HEK293 (cell line): ENCODE measurements around the gene GPM6B.

Source experiments
- CTCF ChIA-PET: fragments of 350-600 bp; formaldehyde crosslinking; extraction: SDS; loops from one replicate; lab custom pipeline; 2021; ENCODE audit warnings: antibody characterized with exemption; lab: Yijun Ruan, JAX
- POLR2A ChIA-PET: fragments of 300-600 bp; formaldehyde crosslinking; extraction: SDS; loops from one replicate; lab custom pipeline; 2020; ENCODE audit warnings: antibody characterized with exemption, inconsistent platforms; lab: Yijun Ruan, JAX
- H3K27ac ChIP-seq: fragments of 200-500 bp; sonication (Bioruptor generic); 2 replicates; pipeline ENCODE4 v1.5.1; 2014; ENCODE audit warnings: low read depth, low read length, control low read depth, inconsistent platforms; ENCODE audit errors: extremely low read depth
- H3K36me3 ChIP-seq, 2 experiments: fragments of 200-500 bp in 1 of 2; sonication (Bioruptor generic) in 1 of 2; 1 replicate in 1 of 2; 2 replicates in 1 of 2; pipeline ENCODE4 v1.5.1; 2014 to 2017; ENCODE audit warnings: inconsistent platforms in 2 of 2, low read length in 2 of 2; ENCODE audit not compliant: control insufficient read depth in 2 of 2, insufficient read depth in 1 of 2
- H3K4me1 ChIP-seq: fragments of 200-500 bp; sonication (Bioruptor generic); 2 replicates; pipeline ENCODE4 v1.5.1; 2014; ENCODE audit warnings: mild to moderate bottlenecking, low read length, inconsistent platforms; ENCODE audit not compliant: control insufficient read depth, insufficient read depth
- H3K4me3 ChIP-seq: 2 replicates; pipeline ENCODE4 v1.5.1; 2011; ENCODE audit warnings: low read depth, mild to moderate bottlenecking, control low read depth, low read length, moderate library complexity
- H3K9me3 ChIP-seq: fragments of 200-500 bp; sonication (Bioruptor generic); 2 replicates; pipeline ENCODE4 v1.5.1; 2014; ENCODE audit warnings: low read depth, low read length, inconsistent platforms; ENCODE audit not compliant: control insufficient read depth, insufficient read depth
- GLI4 ChIP-seq: fragments of 450-650 bp; formaldehyde crosslinking; IDR thresholded peaks from 2 replicates; pipeline ENCODE4 v1.5.1; 2016; ENCODE audit warnings: missing biosample characterization, missing genetic modification characterization
- HOXD13 ChIP-seq: sonication (generic); formaldehyde crosslinking; IDR thresholded peaks from 2 replicates; pipeline ENCODE4 v1.8.0; 2022; ENCODE audit warnings: missing genetic modification reagents, borderline replicate concordance
- KLF9 ChIP-seq: fragments of 450-650 bp; formaldehyde crosslinking; IDR thresholded peaks from 2 replicates; pipeline ENCODE4 v1.5.1; 2016; ENCODE audit warnings: missing biosample characterization, missing genetic modification characterization, low read depth
- MEIS1 ChIP-seq: sonication (generic); formaldehyde crosslinking; IDR thresholded peaks from 2 replicates; pipeline ENCODE4 v1.8.1; 2022; ENCODE audit warnings: missing genetic modification reagents, mild to moderate bottlenecking, borderline replicate concordance
- PRDM2 ChIP-seq: fragments of 450-650 bp; formaldehyde crosslinking; IDR thresholded peaks from 2 replicates; pipeline ENCODE4 v1.5.1; 2016; ENCODE audit warnings: missing biosample characterization, missing genetic modification characterization, borderline replicate concordance
- PRDM4 ChIP-seq: fragments of 450-650 bp; formaldehyde crosslinking; IDR thresholded peaks from 2 replicates; pipeline ENCODE4 v1.5.1; 2017; ENCODE audit warnings: missing biosample characterization, missing genetic modification characterization
- ZBTB20 ChIP-seq: fragments of 450-650 bp; formaldehyde crosslinking; IDR thresholded peaks from 2 replicates; pipeline ENCODE4 v1.5.1; 2016; ENCODE audit warnings: missing biosample characterization, missing genetic modification characterization
- ZNF169 ChIP-seq: fragments of 450-650 bp; formaldehyde crosslinking; IDR thresholded peaks from 2 replicates; pipeline ENCODE4 v1.5.1; 2016; ENCODE audit warnings: missing biosample characterization, missing genetic modification characterization
- ZNF223 ChIP-seq: fragments of 450-650 bp; formaldehyde crosslinking; IDR thresholded peaks from 2 replicates; pipeline ENCODE4 v1.5.1; 2016; ENCODE audit warnings: missing biosample characterization, missing genetic modification characterization
- ZNF248 ChIP-seq: fragments of 450-650 bp; formaldehyde crosslinking; IDR thresholded peaks from 2 replicates; pipeline ENCODE4 v1.5.1; 2017; ENCODE audit warnings: missing biosample characterization, missing genetic modification characterization
- ZNF26 ChIP-seq: fragments of 450-650 bp; formaldehyde crosslinking; IDR thresholded peaks from 2 replicates; pipeline ENCODE4 v1.5.1; 2016; ENCODE audit warnings: missing biosample characterization, missing genetic modification characterization
- ZNF398 ChIP-seq: fragments of 450-650 bp; formaldehyde crosslinking; IDR thresholded peaks from 2 replicates; pipeline ENCODE4 v1.5.1; 2017; ENCODE audit warnings: missing biosample characterization, missing genetic modification characterization
- ZNF416 ChIP-seq: fragments of 450-650 bp; formaldehyde crosslinking; IDR thresholded peaks from 2 replicates; pipeline ENCODE4 v1.5.1; 2016; ENCODE audit warnings: missing biosample characterization, missing genetic modification characterization
- ZNF426 ChIP-seq: fragments of 450-650 bp; formaldehyde crosslinking; IDR thresholded peaks from 2 replicates; pipeline ENCODE4 v1.5.1; 2017; ENCODE audit warnings: missing biosample characterization, missing genetic modification characterization, mild to moderate bottlenecking, inconsistent platforms, moderate library complexity
- ZNF621 ChIP-seq: fragments of 450-650 bp; formaldehyde crosslinking; IDR thresholded peaks from 2 replicates; pipeline ENCODE4 v1.5.1; 2017; ENCODE audit warnings: missing biosample characterization, missing genetic modification characterization
- ZNF660 ChIP-seq: fragments of 450-650 bp; IDR thresholded peaks from 2 replicates; pipeline ENCODE4 v1.5.1; 2018; ENCODE audit warnings: missing biosample characterization, mild to moderate bottlenecking, missing genetic modification characterization
- ZNF707 ChIP-seq: fragments of 450-650 bp; formaldehyde crosslinking; IDR thresholded peaks from 2 replicates; pipeline ENCODE4 v1.5.1; 2016; ENCODE audit warnings: missing biosample characterization, missing genetic modification characterization
- ZNF776 ChIP-seq: fragments of 450-650 bp; formaldehyde crosslinking; IDR thresholded peaks from 2 replicates; pipeline ENCODE4 v1.5.0; 2017; ENCODE audit warnings: missing biosample characterization, missing genetic modification characterization, borderline replicate concordance
- TF ChIP-seq, protein P1 (sequence below): fragments of 450-650 bp; formaldehyde crosslinking; IDR thresholded peaks from 2 replicates; pipeline ENCODE4 v1.5.1; 2016; ENCODE audit warnings: missing biosample characterization, missing genetic modification characterization

Gene GPM6B

DNA sequence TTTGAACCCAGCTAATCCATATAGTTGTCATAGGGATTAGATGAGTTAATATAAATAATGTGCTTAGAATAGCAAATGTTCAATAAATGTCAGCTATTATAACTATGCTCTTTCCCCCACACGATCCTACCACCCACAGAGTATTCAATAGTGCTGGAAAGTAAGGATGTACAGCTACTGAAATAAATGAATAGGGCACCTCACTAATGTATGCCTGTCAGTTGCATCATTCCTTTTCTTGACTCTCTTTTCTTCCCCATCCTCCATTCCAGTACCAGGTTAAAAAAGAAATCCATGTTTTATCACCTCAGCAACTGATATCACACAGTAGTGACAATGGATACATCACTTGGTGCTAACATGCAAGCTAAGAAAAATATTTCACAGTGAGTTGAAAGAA is 42.8 kb upstream of the GPM6B start:
- no peak overlapping the region for H3K27ac ChIP-seq
- no peaks in the 10 kb centered on the region for H3K9me3 ChIP-seq
- CTCF ChIA-PET, result interaction anchor here (0.6 kb wide), 1 partner anchor 123 kb away, joined by 6 read pairs; no protein-coding TSS in a partner anchor
- H3K36me3 ChIP-seq, result no peaks in the 10 kb centered on the region
- H3K4me3 ChIP-seq, result no peak overlapping the region
- TF ChIP-seq ZNF707 (tag by site-specific recombination) (no peak), ZNF416 (tag by site-specific recombination) (no peak)
- TF ChIP-seq, protein P1, sequence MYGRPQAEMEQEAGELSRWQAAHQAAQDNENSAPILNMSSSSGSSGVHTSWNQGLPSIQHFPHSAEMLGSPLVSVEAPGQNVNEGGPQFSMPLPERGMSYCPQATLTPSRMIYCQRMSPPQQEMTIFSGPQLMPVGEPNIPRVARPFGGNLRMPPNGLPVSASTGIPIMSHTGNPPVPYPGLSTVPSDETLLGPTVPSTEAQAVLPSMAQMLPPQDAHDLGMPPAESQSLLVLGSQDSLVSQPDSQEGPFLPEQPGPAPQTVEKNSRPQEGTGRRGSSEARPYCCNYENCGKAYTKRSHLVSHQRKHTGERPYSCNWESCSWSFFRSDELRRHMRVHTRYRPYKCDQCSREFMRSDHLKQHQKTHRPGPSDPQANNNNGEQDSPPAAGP (tag by site-specific recombination), result no peak
- peaks cover 4% of the 10 kb centered on the region; the same call in 1 of the 2 replicates for H3K4me1 ChIP-seq
- POLR2A ChIA-PET, result no interaction called here

GRCh38 chrX:13857804-13858203 is 40.9 kb upstream of the GPM6B start:
- H3K4me3 ChIP-seq, result no peak overlapping the region
- no peak overlapping the region for H3K27ac ChIP-seq
- no peaks in the 10 kb centered on the region for H3K9me3 ChIP-seq
- POLR2A ChIA-PET, result no interaction called here
- no peaks in the 10 kb centered on the region for H3K36me3 ChIP-seq
- CTCF ChIA-PET, result no interaction called here
- H3K4me1 ChIP-seq, result no peaks in the 10 kb centered on the region
- no peak for TF ChIP-seq ZNF776 (tag by site-specific recombination)
- no peak for TF ChIP-seq ZBTB20
- TF ChIP-seq KLF9 (tag by site-specific recombination), result no peak
- no peak for TF ChIP-seq ZNF621
- TF ChIP-seq ZNF248 (tag by site-specific recombination), result no peak
- TF ChIP-seq ZNF660, result no peak
- no peak for TF ChIP-seq HOXD13 (CRISPR knock-in tag)
- no peak for TF ChIP-seq MEIS1 (CRISPR knock-in tag)
- TF ChIP-seq PRDM4 (tag by site-specific recombination), result no peak
- TF ChIP-seq ZNF426 (tag by site-specific recombination), result no peak
- no peak for TF ChIP-seq ZNF169 (tag by site-specific recombination)
- no peak for TF ChIP-seq ZNF223 (tag by site-specific recombination)
- no peak for TF ChIP-seq PRDM2 (tag by site-specific recombination)
- no peak for TF ChIP-seq ZNF398 (tag by site-specific recombination)
- no peak for TF ChIP-seq GLI4
- no peak for TF ChIP-seq ZNF26 (tag by site-specific recombination)
